IPS-18a (cell line): ENCODE results near the gene FBXW8.

Source experiments
- H3K27ac ChIP-seq: one replicate; pipeline ENCODE4 v1.5.1; 2013; ENCODE audit warnings: low read length
- H3K27me3 ChIP-seq: one replicate; pipeline ENCODE4 v1.6.1; 2013; ENCODE audit warnings: mild to moderate bottlenecking, low read length; ENCODE audit not compliant: control insufficient read depth, insufficient read depth
- H3K36me3 ChIP-seq: one replicate; pipeline ENCODE4 v1.6.1; 2013; ENCODE audit warnings: low read depth, low read length; ENCODE audit not compliant: control insufficient read depth
- H3K4me1 ChIP-seq: one replicate; pipeline ENCODE4 v1.6.1; 2013; ENCODE audit warnings: low read depth, low read length; ENCODE audit not compliant: control insufficient read depth
- H3K4me3 ChIP-seq: one replicate; pipeline ENCODE4 v1.5.1; 2013; ENCODE audit warnings: low read length
- H3K9ac ChIP-seq: one replicate; pipeline ENCODE4 v1.6.1; 2013; ENCODE audit warnings: mild to moderate bottlenecking, low read length, moderate library complexity
- H3K9me3 ChIP-seq: one replicate; pipeline ENCODE4 v1.6.1; 2013; ENCODE audit warnings: low read depth, low read length; ENCODE audit not compliant: control insufficient read depth

The FBXW8 gene

GRCh38 chr12:117024961-117025480, 114.3 kb downstream of the FBXW8 start:
- Histone ChIP-seq H3K4me3 (no peak overlapping the region), H3K27ac (no peak overlapping the region), H3K4me1 (no peaks in the 10 kb centered on the region), H3K9ac (no peak overlapping the region), H3K9me3 (no peaks in the 10 kb centered on the region), H3K36me3 (peaks cover 25% of the 10 kb centered on the region), H3K27me3 (no peaks in the 10 kb centered on the region)

- Histone ChIP-seq H3K27me3 (no peaks in the 10 kb centered on the region), H3K9me3 (no peaks in the 10 kb centered on the region), H3K4me3 (no peak overlapping the region), H3K4me1 (no peaks in the 10 kb centered on the region), H3K27ac (no peak overlapping the region), H3K36me3 (peaks cover 25% of the 10 kb centered on the region), H3K9ac (no peak overlapping the region)
Observed at GRCh38 chr12:117025481-117026151, 114.9 kb downstream of the FBXW8 start.

GRCh38 chr12:117026343-117026742, 115.6 kb downstream of the FBXW8 start:
- Histone ChIP-seq H3K27me3 (no peaks in the 10 kb centered on the region), H3K27ac (no peak overlapping the region), H3K4me1 (no peaks in the 10 kb centered on the region), H3K9me3 (no peaks in the 10 kb centered on the region), H3K4me3 (no peak overlapping the region), H3K36me3 (peaks cover 25% of the 10 kb centered on the region), H3K9ac (no peak overlapping the region)

GRCh38 chr12:117026921-117027250, 116.1 kb downstream of the FBXW8 start:
- no peaks in the 10 kb centered on the region for H3K9me3 ChIP-seq
- H3K27me3 ChIP-seq = no peaks in the 10 kb centered on the region
- H3K4me3 ChIP-seq = no peak overlapping the region
- H3K4me1 ChIP-seq = no peaks in the 10 kb centered on the region
- H3K36me3 ChIP-seq = peaks cover 25% of the 10 kb centered on the region
- no peak overlapping the region for H3K9ac ChIP-seq
- H3K27ac ChIP-seq = no peak overlapping the region

DNA sequence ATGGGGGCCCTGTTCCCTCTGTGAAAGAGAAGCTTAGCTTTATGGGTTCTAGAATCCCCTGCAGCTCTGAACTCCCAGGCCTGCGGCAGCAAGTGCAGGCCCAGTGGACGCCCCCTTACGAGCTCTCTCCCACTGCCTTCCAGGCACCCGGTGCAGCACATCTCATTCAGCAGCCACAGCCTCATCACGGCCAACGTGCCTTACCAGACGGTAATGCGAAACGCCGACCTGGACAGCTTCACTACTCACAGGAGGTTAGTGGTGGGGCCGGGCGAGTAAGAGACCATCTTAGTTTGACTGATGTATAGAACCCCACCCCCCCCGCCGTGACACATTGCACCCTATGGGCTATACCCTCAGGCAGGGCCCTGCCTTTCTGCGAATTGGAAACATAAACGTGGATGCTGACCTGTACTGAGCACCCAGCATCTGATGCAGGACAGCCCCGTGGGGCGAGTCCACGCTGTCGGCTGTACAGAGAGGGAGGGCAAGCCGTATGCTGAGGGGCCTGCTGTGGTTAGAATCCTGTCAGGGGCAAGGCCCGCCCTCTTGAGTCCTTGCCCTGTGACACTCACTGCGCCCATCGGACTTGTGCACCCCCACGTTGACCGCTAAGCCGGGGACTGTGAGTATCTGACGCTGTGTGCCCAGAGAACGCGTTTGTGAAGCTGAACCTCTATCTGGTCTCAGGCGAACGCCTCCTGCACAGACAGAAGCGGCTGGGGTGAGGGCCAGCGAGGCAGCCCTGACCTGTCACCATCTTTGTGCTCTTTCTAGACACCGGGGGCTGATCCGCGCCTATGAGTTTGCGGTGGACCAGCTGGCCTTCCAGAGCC, 116.7 kb downstream of the FBXW8 start:
- Histone ChIP-seq H3K36me3 (peaks cover 25% of the 10 kb centered on the region), H3K9ac (no peak overlapping the region), H3K9me3 (no peaks in the 10 kb centered on the region), H3K27me3 (no peaks in the 10 kb centered on the region), H3K4me1 (no peaks in the 10 kb centered on the region), H3K27ac (no peak overlapping the region), H3K4me3 (no peak overlapping the region)

- H3K9ac ChIP-seq = no peak overlapping the region
- no peaks in the 10 kb centered on the region for H3K9me3 ChIP-seq
- no peak overlapping the region for H3K4me3 ChIP-seq
- H3K36me3 ChIP-seq = peaks cover 25% of the 10 kb centered on the region
- H3K27ac ChIP-seq = no peak overlapping the region
- H3K27me3 ChIP-seq = no peaks in the 10 kb centered on the region
- H3K4me1 ChIP-seq = no peaks in the 10 kb centered on the region
Observed at GRCh38 chr12:117028254-117028653, 117.5 kb downstream of the FBXW8 start.

GRCh38 chr12:117030187-117030900, 119.6 kb downstream of the FBXW8 start:
- Histone ChIP-seq H3K27ac (no peak overlapping the region), H3K9ac (no peak overlapping the region), H3K36me3 (peaks cover 7% of the 10 kb centered on the region), H3K4me3 (no peak overlapping the region), H3K27me3 (no peaks in the 10 kb centered on the region), H3K9me3 (no peaks in the 10 kb centered on the region), H3K4me1 (no peaks in the 10 kb centered on the region)

DNA sequence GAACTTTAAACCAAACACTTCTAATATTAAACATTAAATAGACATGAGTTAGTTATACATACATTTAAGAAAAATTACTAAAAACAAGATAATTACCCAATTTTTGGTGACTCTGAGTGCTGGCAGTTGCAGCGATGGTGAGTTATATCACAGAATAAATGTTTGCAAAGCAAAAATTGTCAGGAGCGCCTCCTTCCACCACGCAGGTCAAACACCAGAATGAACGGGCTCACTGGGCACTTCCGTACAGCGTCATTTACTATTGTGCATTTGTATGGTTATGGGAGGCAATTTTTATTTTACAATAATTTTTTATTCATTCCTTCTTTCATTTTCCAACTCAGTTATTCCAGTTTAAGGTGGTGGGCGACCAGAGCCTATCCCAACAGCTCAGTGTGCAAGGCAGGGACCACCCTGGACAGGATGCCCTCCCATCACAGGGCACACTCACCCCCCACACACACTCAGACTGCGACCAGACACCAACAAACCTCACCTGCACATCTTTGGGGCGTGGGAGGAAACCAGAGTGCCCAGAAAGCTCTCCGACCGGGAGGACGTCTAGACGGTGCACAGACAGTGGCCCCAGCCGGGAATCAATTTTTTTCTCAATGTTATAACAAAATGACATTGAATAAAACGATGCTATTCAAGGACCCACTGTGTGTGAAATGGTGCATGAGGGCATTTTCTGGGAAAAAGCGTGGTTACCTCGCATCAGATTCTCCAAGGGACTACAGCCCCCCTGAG, 121.3 kb downstream of the FBXW8 start:
- peaks cover 7% of the 10 kb centered on the region for H3K36me3 ChIP-seq
- H3K4me3 ChIP-seq = no peak overlapping the region
- H3K27me3 ChIP-seq = no peaks in the 10 kb centered on the region
- H3K9ac ChIP-seq = no peak overlapping the region
- no peaks in the 10 kb centered on the region for H3K4me1 ChIP-seq
- no peak overlapping the region for H3K27ac ChIP-seq
- H3K9me3 ChIP-seq = no peaks in the 10 kb centered on the region

DNA sequence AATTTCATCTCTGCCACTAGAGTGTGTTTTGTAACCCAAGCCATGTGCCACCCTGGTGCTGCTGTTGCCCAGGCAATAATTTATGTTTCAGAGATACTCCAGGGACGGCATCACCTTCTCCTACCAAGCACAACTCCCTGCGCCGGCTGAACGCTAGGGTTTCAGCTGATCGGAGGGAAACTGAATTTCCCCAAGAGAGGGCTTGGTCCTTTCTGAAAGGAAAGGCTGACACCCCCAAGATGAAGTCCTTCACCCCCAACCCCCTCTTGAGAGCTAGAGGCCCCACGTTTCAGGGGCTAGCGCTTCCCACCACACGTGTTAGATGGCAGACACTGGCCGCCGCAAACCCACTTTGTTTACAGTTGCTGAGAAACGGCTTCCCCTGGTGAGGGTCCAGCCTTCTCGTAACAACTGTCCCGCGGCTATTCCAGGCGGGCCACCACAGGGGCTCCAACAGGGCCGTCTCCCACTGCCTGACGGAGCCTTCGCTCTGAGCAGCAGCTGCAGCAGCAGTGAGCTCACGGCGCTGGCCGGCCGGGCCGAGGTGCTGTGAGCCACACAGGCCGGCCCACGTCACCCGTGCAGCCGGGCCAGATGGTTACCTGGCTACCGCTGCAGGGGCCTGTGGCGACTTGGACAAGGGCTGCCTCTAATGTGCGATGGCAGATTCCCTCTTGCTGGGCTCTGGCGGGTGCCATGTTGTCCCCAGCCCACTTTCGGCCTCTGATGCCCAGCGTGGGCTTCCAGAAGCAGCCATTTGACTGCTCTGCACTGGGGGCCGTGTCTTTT, 122.0 kb downstream of the FBXW8 start:
- H3K9me3 ChIP-seq = no peaks in the 10 kb centered on the region
- no peaks in the 10 kb centered on the region for H3K27me3 ChIP-seq
- no peak overlapping the region for H3K9ac ChIP-seq
- H3K36me3 ChIP-seq = peaks cover 4% of the 10 kb centered on the region
- no peak overlapping the region for H3K27ac ChIP-seq
- peaks cover 5% of the 10 kb centered on the region for H3K4me1 ChIP-seq
- no peak overlapping the region for H3K4me3 ChIP-seq

- Histone ChIP-seq H3K27ac (no peak overlapping the region), H3K27me3 (no peaks in the 10 kb centered on the region), H3K36me3 (peaks cover 4% of the 10 kb centered on the region), H3K9me3 (no peaks in the 10 kb centered on the region), H3K4me3 (no peak overlapping the region), H3K4me1 (peaks cover 5% of the 10 kb centered on the region), H3K9ac (no peak overlapping the region)
Observed at GRCh38 chr12:117033382-117034221, 122.9 kb downstream of the FBXW8 start.
